Activated T-helper 1 cell treated with Interleukin-2 at 50 U/mL for 16 hours (primary cell): Measurements from ENCODE around the gene CCBE1.

Experiments used
- DNase-seq: peaks from one replicate; pipeline ENCODE4 v3.0.0-alpha.2; 2020; ENCODE audit warnings: low read depth

Gene CCBE1

GRCh38 chr18:59619816-59620215 is 77.4 kb downstream of the CCBE1 start:
- no peak for DNase-seq

DNA sequence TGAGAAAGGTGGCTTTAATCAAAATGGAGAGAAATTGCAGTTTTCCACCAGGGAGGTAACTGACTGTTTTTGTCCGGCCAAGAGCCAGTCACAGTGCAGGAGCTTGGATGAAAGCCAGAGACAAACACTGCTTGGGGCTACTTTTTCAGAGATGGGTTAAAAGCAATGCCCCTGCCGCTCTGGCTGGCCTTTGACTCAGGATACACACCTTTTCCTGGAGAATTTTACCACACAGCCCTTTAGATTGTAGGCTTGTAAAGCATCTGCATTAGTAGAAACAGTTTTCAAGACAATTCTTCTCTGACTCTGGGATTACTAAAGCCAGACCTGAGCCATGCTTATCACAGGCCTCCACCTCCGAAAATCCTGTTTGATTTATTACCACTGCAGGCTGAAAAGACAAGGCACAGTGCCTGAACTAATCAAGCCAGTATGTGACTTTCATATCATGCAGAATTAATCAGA is 79.7 kb downstream of the CCBE1 start:
- DNase-seq: no peak

DNA sequence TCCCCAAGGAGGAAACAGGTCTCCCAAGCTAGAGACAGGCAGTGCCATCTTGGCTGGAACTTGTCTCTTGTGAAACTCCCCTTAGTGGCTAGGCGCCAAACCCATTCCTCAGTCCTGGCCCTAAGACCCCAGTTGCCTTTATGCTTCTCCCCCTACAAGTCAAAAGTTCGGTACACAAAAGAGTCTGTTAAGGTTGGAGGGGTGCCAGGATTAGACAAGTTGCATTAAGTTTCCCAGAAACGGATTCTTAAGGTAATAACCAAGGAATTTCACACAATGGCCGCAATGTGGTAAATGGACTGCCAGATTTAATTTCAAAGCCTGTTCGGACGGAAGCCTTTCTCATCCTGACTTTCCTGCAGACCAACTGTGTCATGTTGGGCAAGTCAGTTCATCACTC is 80.7 kb downstream of the CCBE1 start:
- DNase-seq: no peak

DNA sequence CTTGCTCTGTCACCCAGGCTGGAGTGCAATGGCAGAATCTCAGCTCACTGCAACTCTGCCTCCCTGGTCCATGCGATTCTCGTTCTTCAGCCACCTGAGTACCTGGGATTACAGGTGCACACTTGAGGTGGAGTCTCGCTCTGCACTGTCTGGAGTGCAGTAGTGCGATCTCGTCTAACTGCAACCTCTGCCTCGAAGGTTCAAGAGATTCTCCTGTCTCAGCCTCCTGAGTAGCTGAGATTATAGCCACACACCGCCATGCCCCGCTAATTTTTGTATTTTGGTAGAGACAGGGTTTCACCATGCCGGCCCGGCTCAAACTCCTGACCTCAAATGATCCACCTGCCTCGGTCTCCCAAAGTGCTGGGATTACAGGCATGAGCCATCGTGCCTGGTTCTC is 83.3 kb downstream of the CCBE1 start:
- no peak for DNase-seq

GRCh38 chr18:59612381-59612780 is 84.8 kb downstream of the CCBE1 start:
- no peak for DNase-seq

DNA sequence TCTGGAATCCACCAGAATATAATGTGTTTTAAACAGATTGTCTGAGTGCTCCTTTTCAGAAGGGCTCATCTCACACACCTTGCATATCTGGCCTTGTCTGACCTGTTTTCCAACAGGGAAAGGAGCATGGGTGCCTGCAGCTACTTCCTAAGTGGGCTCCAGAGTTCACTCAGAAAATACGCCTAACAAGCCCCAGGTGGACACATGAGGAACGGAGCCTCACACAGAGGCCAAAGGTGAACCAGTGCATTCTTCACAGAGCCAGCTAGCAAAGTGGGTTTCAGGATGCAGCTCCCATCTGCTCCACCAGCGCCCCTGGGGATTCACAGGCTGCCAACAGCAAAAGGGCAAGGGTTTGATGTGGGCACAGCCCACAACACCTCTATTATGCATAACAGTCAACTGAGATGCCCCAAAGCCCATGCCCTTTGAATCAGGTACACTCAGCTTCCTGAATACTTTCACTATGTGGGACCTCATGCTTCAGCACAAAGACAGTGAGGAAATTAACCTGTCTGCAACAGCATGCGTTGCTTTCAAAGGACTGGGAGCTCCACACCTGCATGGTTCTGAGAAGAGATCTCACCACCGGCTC is 86.6 kb downstream of the CCBE1 start:
- DNase-seq: no peak

GRCh38 chr18:59609654-59610053 is 87.6 kb downstream of the CCBE1 start:
- no peak for DNase-seq

GRCh38 chr18:59607471-59607870 is 89.8 kb downstream of the CCBE1 start:
- no peak for DNase-seq

DNA sequence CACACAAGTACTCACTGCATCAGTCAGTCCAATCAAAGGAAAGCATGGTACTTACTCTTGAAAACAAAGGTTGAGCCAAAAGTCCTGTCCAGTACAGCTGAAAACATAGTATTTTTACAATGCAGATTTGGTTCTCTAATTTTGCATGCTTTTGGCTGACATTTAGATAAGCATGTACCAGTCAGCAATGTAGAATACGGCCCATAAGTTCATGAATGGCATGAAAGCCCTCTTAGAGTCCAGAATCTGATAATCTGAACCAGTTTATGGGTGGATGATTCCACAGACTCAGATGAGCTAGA is 90.2 kb downstream of the CCBE1 start:
- no peak for DNase-seq

GRCh38 chr18:59606193-59607077 is 90.8 kb downstream of the CCBE1 start:
- no peak for DNase-seq

DNA sequence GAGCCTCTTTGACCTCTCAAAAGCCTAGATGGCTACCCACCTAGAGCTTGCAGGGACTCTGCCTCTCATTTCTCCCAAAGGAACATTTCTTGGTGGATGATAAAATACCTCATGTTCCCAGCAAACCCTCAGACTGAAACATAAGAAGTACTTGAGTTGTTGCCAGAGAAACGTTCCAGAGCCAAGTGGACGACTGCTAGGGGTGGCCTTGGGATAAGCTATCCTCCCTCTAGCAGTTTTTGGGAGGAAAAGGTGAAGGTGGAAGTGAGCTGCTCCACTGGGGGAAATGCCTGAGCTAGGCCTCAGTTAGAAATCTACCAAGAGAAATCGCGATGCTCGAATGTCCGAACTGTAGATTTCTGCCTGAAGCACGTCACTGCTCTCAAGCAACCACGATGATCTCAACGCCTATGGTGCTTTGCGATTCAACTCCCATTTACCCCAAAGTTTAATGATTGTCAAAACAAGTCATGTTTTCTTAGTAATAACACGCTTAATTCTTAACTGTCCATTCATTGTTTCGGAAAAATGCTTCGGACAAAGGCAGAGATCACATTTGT is 91.5 kb downstream of the CCBE1 start:
- no peak for DNase-seq

GRCh38 chr18:59604877-59605276 is 92.3 kb downstream of the CCBE1 start:
- no peak for DNase-seq

GRCh38 chr18:59597049-59597448 is 100.2 kb downstream of the CCBE1 start:
- no peak for DNase-seq

DNA sequence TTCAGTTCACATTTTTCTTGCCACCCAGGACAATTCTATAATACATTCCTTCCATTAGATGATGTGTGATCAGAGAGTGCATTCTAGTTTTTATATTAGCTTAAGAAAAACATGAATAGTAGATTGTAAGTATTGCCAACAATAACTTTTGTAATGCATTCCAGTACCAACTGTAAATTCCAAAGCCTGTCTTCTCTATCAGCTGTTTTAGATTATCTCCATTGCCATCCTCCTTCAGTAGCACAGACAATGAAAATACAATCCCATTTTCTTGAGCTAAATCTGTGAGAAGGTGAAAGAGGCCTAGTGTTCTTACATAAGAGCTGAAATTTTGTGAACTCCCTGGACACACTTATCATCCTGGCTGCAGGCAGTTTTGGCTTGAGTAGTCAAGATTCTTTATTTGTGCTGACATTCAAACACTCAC is 103.9 kb downstream of the CCBE1 start:
- no peak for DNase-seq

GRCh38 chr18:59592624-59593023 is 104.6 kb downstream of the CCBE1 start:
- no peak for DNase-seq

- DNase-seq: no peak
These were observed 114.8 kb downstream of the CCBE1 start for GRCh38 chr18:59582395-59582794.

DNA sequence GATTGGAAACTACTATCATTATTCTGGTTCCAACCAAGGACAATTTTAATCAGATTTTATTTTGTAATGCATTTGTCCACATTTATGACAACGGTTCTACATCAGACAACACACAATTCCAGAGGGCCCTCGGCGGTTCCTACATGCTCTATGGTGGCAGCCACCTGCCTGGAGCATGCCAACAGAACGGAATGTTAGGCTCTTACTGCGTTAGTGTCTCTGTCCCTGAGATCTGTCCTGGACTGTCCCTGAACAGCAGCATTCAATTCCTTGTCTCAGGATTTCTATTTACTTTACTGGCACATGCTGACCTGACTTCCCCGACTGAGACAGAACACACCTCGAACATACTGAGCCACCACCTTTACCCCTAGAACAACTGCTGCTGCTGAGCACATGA is 117.7 kb downstream of the CCBE1 start:
- no peak for DNase-seq

- DNase-seq: no peak
These were observed 119.9 kb downstream of the CCBE1 start for GRCh38 chr18:59577386-59577655.

DNA sequence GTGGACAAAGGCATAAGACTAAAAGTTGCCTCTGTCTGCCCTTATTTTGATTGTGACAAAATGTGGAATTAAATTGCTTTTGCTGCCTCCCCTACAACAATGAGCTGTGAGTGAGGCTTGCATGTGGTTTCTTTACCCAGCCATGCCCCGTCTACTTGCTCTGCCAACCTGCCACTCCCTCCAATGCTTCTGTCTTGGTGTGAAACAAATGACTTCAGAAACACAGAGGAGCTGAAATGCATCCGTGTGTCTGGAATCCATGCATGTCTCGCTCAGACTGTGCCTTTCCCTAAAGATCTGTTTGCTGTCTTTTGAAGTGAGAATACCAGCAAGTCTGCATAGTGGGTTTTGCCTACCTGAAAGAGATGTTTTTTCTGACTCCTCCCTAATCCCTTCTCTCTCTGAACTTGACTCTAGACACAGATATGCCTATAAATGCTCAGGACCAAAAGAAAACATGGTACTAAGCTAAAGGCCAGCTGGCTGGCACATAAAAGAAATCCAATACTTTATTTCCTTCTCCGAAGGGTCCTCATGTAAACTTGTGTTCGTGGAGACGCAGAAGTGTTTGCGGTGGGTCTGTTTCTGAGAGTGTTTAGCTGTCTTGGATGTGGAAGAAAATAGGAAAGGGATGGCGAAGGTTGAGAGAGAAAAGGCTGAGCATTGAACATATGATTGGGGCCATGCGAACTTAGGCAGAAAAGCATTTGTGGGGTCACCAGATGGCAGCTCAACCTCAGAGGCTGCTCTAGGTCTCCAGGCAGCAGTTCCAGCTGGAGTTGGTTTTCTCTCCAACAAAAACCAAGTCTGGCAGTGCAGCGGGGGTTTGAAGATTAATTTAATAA is 120.5 kb downstream of the CCBE1 start:
- DNase-seq: no peak

DNA sequence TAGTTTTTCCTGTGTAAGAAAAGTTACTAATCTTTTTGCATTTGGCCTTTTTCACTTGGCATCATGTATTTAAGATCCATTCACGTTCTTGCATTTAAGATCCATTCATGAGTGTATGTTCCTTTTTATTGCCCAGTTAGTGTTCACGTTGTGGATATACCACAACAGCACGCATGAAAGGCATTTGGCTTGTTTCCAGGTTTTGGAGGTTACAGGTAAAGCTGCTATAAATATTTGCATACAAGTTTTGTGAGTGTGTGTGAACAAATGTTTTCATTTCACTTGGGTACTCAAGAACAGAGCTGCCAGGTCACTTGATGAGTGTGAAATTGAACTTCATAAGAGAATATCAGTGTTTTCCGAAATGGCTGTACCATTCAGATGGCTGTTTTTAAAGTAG is 121.2 kb downstream of the CCBE1 start:
- DNase-seq: no peak

DNA sequence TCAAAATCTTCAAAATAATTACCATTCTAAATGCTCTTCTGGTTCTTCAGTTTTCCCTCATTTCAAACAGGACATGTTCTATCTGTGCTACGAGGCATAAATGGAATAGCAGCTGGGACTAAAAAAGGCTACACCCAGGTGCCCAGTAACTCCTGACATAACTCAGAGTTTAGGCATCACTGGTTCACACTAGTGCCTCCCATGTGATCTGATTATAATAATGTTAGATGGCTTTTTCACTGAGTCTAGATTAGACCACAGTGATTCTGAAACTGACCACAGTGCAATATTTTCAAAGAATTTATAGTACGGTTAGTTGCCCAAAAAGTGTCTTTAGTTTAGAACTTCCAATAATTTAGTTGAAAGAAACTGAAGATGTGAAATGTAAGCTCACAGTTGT is 123.3 kb downstream of the CCBE1 start:
- no peak for DNase-seq

- DNase-seq: no peak
These were observed 125.3 kb downstream of the CCBE1 start for GRCh38 chr18:59571902-59572301.

- DNase-seq: no peak
These were observed 126.4 kb downstream of the CCBE1 start for GRCh38 chr18:59570796-59571195.
